NCI-H748 (cell line): ENCODE results near the gene DUXB.

ENCODE experiments used
- DNase-seq: peaks from one replicate; lab custom pipeline; 2025; ENCODE audit not compliant: unreplicated experiment; lab: John Stamatoyannopoulos, UW

DUXB gene

DNA sequence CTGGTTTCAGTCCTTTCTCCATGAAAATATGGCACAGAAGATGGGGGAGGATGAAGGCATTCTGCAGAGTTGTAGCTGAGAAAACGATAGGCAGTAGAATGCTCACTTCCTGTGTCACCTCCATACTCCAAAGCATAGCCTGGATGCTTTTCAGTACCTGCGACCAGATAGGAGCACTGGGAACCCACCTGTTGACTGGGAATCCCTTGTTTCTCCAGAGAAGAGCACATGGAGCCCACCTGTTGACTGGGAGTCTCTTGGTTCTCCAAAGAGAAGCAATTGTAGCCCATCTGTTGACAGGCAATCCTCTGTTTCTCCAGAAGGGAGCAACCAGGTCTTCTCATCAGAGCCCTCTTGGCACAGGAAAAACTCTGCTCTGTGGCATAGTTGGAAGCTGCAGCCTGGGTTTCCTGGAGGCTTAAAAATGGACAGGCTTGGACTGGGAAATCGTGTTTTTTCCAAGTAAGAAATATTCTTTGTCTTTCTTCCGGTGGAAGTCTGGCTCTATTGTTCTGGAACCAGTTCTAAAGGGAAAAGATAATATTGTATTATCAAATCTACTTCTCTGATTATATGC is 40.4 kb downstream of the DUXB start:
- no peak for DNase-seq

DNA sequence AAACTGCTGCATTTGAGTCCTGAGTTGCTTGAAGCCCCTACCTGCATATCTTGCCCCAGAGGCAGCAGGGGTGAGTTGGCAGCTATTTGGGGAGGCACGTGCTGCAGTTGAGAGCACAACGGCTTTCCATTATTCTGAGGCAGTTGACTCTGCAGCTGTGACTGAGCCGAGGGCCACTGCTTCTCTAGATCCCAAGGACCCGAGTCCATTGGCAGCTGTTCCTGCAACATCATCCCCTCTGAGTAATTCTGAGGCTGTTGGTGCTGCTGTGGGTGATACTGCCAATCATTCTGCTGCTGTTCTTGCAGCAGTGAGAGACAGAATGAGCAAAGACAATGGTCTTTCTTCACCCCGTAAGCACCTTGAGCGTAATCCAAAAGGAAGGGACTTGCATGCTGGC is 40.9 kb downstream of the DUXB start:
- no peak for DNase-seq

DNA sequence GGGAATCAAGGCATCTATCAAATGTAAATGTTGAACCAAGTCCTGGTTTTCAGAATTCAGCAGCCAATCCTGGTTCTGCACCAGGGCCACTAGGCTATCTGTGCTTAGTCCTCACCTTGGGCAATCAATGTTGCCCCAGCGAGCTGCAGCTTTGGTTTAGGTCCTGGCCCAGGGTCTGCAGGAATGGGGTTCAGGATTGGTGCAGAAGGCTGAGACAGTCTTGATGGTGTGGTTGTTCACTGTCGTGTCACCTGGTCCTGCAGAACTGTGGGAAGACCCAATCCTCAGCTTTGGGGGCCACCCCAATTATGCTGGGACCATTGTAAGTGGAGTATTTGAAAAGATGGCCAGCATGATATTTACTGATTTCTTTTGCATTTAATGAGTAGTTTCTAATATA is 43.1 kb downstream of the DUXB start:
- no peak for DNase-seq

DNA sequence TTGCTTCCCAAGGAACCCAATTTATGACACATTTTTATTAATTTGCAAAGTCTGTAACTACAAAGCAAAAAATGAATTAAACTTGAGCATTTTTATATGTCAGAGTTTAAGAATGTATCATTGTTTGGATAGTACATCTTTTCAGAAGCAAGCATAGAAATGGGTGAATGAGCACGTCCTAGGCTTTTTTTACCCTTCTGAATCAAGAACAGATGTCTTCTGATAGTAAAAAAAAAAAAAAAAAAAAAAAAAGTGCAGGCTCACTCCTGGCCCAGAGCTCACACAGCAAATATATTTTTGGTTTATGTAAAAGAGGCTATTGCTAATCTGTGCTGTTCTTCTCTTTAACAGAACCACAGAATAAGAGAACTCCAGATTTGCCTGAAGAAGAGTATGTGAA is 47.3 kb downstream of the DUXB start:
- DNase-seq = no peak

DNA sequence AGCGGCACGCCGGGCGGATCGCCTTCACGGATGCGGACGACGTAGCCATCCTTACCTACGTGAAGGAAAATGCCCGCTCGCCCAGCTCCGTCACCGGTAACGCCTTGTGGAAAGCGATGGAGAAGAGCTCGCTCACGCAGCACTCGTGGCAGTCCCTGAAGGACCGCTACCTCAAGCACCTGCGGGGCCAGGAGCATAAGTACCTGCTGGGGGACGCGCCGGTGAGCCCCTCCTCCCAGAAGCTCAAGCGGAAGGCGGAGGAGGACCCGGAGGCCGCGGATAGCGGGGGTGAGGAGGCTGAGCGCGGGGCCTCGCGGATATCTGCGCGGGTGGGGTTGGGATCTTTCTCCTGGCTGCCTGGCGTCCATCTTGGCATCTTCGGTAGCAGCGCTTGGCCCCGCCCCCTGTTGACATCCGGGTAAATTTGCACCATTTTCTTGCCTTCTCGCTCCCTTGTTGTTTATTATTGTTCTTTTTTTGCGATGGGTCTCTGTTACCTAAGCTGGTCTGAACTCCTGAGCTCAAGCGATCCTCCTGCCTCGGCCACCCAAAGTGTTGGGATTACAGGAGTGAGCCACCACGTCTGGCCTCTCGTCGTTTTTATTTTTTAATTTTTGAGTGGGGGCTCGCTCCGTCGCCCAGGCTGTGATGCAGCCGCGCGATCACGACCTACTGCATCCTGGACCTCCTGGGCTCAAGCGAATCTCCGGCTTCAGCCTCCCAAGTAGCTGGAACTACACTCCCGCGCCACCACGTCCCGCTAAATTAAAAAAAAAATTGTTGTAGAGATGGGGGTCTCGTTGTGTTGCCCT is 52.8 kb downstream of the DUXB start:
- DNase-seq = peak; percentile 67

DNA sequence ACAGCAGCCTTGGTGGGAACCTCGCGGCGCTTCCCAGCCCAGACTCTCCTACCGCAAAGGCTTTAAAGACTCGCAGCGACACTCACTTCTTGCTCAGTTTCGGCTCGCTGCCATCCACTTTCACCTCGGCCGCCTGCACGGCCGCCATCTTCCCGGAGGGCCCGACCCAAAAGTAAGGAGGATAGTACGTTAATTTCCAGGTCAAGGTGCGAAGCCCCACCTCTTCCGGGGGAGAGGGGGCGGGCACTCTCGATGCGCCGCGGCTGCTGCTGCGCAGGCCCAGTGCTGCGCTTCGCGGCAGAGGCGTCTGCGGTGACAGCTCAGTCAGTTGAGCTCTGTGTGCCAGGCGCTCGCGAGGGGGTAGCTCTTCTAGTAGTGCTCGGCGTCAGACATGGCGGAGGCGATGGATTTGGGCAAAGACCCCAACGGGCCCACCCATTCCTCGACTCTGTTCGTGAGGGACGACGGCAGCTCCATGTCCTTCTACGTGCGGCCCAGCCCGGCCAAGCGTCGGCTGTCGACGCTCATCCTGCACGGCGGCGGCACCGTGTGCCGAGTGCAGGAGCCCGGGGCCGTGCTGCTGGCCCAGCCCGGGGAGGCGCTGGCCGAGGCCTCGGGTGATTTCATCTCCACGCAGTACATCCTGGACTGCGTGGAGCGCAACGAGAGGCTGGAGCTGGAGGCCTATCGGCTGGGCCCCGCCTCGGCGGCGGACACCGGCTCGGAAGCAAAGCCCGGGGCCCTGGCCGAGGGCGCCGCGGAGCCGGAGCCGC is 53.6 kb downstream of the DUXB start, which contains the start of the genes KARS1 and TERF2IP:
Gene KARS1 (minus strand): TSS at position 174 of the 773 bp plus-strand sequence. CDS start 26 bp downstream, at position 148.
Gene TERF2IP (plus strand): TSS at position 282 of the 773 bp plus-strand sequence. CDS start 110 bp downstream, at position 392.
- peak; percentile 89 for DNase-seq

DNA sequence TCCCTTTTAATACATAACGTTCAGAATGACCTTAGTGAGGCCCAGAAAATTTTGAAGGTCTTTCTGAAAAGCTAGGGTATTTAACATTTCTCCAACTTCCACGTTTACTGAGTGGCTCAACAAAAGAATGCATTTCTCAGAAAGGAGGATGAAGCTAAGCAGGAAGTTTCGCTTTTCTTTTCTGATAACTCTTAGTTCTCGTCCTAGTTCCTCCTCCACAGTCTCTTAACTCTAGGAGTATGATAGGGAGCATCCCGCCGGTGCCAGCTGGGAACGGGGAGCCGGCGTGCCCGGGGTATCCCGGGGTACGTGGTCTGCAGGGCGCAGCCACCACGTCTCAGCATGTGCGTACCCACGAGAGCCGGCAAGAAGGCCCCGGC is 54.2 kb downstream of the DUXB start:
- no peak for DNase-seq

DNA sequence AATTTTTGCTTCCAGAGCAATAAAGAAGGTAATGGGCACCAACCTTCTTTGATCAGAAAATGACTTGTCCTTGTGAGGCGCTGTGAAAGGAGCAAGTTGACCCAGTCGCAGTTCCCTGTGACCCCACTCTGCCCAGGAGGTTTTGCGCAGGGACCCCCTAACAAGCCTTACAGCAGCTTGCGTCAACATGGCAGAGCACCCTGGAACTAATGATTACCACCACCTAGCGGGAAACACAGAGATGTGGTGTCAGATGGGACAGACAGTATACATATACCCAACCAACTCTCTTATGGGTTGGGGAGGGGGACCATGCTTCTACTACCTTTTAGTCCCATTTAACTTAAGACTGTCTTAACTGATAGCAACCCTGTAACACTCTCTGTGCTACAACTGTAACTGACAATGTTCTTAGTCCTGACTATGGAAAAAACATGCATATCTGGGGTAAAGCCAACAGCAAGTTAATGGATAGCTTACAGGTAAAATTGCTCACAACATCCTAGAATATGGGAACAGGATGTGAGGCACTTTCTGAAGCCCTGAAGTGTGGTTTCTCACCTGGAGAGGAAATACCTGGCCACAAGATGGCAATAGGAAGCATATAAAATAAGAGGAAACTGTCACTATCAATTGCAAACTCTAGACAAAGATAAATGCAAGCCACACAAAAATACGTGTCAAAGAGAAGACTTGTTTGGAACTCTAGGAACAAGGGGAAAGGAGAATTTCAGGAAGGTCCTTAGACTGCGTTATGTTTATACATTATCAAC is 56.8 kb downstream of the DUXB start:
- no peak for DNase-seq
